C1 segment of cervical spinal cord (tissue), 14 donors: ENCODE measurements around the gene BLVRB.
"Not testable (repeated sequence)": the region's sequence is repeated elsewhere in the genome, so short reads cannot be mapped to it uniquely, and the experiment has no call there.

Experiments used
- DNase-seq, 14 donors: peaks; one replicate each; lab custom pipeline; 2025; lab: John Stamatoyannopoulos, UW

Gene BLVRB

GRCh38 chr19:40423938-40424337, 41.6 kb downstream of the BLVRB start:
- no peak for DNase-seq

DNA sequence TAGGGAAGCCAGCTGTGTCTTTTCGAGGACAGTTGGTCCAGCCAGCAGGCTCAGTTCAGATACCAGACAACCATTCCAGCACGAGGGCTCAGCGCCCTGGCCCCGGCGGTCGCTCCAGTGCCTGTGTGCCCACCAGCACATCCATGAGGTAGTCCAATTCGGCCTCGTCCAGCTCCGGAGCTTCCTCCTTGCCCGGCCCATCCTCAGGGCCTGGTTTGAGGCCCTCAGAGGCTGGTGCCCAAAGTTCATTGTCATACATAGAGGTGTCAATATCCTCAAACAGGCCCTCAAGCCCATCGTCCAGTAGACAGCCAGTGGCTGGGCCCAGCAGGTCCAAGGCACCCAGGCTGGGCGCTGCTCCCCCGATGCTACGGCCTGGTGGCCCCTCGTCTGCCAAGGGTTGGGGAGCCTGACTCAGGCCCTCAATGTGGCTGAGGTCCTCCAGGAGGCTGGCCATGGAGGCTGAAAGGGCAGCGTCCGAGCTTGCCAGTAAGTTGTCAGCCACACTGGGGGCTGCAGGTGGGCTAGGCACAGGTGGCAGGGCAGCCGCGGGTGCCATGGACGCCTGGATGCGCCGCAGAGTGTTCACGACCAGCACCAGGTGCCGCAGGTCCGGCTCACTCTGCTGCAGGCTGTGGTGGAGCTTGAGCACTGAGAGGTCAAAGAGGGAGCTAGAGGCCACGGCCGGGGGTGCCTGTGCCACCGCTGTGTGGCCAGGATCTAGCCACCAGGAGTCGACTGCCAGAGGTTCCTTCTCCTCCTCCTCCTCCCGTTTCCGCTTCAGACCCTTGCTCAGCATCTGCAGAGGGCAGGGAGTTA, 42.6 kb downstream of the BLVRB start:
- DNase-seq = no peak

DNA sequence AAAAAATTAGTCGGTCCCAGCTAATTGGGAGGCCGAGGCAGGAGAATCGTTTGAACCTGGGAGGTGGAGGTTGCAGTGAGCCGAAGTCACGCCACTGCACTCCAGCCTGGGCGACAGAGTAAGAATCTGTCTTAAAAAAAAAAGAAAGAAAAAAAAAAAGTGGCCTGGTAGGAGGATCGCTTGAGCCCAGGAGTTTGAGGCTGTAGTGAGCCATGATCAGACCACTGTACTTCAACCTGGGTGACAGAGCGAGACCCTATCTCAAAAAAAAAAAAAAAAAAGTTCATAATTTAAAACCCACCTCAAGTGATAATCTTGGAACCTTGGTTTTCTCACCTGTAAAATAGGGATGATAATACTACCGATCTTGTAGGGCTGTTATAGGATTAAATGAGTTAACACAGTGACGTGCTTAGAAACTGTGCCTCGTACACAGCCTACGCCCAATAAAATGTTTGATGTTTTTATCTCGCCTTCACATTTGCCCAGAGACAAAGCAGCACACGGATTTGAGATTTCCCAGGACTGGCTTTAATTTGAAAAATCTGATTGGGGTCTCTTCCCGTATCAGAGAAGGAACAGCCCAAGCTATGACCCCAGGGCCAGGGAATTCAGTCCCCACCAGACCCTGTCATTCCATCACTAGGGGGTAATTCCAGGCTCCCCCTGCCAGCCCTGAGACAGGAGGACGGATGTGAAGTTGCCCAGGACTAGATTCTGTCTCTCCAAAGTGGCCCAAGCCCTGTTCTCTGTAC, 43.4 kb downstream of the BLVRB start:
- no peak for DNase-seq

DNA sequence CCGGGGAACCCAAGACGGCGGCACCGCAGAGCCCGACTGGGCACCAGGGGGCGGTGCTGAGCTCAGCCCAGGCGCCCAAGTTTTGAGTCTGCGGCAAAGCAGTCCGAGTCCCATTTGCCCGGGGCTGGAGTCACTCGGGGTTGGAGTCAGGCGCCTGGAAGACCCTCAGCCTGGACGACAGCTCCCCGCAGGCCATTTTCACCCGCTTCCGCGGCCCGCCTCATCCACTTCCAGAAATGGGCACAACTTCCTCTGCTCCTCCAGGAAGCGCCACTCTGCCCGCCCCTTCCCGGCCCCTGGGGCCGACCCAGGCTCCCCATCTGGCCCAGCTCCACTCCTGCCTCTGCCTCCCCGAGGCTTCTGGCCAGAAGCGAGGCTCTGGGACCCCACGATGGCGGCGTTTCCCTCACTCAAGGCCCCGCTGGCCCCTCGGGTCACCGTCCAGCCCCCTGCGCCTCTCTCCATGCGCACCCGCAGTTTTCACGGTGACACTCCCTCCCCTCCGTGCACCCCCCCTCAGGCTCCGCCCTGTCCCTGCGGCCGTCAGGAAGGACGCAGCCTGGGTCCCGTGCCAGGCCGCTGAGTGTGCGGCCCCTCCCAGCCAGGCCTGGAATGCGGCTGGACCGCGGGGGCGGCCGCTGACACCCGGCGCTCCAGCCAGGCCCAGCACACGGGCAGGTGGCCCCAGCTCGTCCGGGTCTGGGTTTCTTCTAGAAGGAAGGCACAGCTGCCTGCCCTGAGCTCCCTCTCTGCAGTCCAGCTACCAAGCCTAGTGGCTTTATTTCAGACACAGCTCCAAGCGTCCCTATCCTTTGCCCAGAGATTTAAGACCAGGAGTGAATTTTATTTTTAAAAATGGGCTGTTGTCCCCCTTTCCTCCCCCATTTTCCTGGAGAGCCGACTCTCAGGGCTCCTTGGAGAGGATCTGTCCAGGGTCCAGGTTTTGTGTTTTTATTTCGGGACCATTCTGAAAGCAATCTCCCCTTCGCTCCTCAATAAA, 44.5 kb downstream of the BLVRB start:
- peak; percentile 68 to 96 (median 90) for DNase-seq

GRCh38 chr19:40420451-40420765, 45.1 kb downstream of the BLVRB start:
- no peak for DNase-seq

DNA sequence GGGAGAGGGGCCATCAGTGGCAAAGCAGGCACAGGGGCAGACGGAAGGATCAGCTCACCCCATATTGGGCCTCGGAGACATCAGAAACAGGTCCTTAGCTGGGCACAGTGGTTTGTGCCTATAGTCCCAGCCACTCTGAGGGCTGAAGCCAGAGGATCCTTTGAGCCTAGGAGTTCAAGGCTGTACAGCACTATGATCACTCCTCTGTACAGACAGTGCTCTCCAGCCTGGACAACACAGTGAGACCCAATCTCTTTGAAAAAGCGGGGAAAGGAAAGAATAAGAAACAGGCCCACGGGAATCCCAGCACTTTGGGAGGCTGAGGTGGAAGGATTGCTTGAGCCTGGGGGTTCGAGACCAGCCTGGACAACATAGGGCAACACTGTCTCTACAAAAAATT, 45.8 kb downstream of the BLVRB start:
- no peak for DNase-seq

GRCh38 chr19:40419066-40419612, 46.4 kb downstream of the BLVRB start:
- no peak for DNase-seq

GRCh38 chr19:40418040-40418439, 47.5 kb downstream of the BLVRB start:
- no peak for DNase-seq

DNA sequence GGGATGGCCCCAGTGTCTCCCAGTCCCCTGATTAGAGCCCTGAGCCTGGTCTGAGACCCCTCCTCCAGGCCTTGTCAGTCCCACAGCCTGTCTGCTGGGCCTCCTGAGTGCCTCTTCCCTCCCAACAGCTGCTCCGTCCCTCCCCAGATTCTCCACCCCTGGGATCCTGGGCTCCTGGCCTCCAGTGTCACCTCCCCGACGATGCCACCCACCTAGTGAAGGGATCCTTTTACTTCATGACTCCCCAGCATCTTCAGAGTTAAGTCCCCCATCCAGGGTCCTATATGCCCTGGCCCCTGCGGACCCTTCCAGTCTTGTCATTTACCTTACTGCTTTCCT, 47.9 kb downstream of the BLVRB start:
- DNase-seq = no peak

- no peak for DNase-seq
Measured at GRCh38 chr19:40416918-40417642, 48.5 kb downstream of the BLVRB start.

DNA sequence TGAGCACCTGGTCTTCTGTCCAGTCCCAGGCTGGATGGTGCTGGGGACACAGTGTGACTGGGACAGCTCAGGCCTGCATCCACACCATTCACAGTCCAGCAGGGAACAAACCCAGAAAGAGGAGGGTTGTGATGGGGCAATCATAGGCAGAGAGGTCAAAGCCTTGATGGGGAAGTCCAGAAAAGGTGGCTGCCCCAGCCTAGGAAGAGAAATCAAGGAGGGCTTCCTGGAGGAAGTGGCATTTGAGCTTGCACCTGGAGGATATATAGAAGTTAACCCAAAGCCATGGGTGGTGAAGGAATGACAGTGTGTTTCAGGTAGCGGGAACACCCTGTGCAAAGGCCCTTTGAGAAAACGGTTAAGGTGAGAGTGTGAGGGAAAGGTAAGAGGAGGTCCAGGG, 49.8 kb downstream of the BLVRB start:
- no peak for DNase-seq

DNA sequence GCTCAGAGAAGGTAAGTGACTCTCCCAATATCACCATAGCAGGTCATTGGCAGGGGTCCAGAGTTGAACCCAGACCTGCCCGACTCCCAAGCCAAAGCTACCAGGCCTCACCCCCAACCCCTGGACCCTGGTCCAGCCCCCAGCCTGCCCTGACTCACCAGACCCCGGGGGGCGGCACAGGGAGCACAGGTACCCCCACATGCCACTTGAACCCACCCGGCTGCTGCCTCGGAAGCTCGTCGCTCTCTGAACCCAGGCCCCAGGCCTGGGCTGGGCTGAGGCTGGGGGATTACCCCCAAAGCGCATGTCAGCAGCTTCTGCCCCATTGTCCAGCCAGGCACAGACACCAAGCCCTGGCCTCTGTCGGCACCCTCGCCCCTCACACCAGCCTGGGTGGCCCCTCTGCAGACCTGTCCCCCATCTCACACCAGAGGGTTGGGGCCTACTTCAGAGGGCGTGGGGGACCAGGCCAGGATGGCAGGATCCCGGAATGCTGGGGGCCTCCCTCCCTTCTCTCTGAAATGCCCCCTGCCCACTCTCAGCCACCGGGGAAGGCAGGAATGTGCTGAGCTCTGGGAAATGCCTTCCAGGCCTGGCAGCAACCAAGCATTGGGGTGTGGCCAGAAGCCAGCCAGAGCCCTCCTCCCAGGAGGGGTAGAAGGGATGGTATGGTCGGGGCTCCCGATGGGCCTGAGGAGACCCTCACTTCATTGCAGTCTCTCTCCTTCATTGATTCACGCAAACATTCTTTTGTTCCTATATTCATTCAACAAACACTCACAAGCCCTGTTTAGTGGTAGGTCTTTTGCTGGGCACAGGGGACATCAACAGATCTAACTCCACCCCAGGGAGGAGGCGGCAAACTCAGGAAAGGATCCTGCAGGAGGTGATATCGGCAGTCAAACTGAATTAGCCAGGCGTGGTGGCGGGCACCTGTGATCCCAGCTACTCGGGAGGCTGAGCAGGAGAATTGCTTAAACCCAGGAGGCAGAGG, 50.7 kb downstream of the BLVRB start:
- DNase-seq = no peak

DNA sequence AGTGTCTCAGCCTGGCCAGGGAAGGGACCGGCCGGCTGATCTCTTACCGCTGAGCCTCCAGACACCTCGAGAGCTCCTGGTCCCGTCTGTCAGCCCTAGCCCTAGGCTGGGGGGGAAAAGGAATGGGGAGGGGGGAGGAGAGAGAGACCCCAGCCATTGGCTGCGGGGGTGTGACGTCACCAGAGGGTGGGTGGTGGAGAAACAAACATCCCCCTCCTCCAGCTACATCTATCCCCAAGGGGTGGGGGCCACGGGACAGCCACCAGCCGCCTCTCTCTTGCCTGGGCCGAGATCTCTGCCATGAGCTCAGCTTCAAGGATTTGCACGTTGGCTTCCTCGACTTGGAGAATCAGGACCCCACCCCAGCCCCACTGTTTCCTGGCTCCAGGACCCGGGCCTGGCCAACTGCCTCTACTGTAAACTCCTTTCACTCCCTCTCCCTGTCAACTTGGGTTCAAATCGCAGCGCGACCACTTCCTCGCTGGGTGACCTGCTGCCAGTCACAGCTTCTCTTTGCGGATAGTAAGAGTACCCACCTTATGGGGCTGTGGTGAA, 52.2 kb downstream of the BLVRB start, which contains the start of gene PRX:
TSS of gene PRX (minus strand) at position 88 of the 555 bp plus-strand sequence. CDS start 5,446 bp downstream, outside the sequence.
- DNase-seq = no peak

DNA sequence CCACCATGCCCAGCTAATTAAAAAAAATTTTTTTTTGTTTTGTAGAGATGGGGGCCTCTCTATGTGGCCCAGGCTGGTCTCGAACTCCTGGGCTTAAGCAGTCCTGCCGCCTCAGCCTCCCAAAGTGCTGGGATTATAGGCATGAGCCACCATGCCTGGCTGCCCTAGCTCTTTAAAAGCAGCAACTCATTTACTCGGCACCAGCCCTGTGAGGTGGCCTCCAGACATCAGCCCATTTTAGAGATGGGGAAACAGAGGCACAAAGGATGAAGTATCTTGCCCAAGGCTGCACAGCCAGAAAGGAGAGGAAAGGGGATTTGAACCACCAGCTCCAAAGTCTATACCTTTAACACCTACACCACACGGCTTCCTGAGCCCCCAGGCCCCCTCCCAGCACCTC, 52.7 kb downstream of the BLVRB start:
- no peak for DNase-seq

DNA sequence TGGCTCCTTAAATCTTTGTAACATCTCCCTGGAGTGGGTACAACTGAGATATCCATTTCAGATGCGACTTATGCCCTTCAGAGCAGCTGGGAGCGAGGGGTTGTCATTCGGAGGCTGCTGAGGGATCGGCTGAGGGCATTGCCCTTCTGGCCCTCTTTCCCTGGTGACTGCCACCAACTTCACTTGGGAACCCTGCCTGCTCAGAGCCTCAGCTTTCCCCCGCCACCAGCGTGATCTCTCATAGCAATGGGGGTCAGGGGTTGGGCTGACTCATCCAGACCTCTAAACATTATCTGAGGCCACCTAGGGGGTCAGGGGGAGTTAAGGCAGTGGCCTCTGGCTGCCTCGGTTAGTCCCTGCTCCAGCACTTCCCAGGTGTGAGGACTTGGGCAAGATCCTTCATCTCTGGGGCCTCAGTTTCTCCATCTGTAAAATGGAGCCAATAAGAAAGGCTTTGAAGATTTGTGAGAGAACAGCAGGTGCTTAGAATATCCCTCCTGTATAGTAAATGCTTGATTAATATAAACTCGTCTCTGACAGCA, 53.5 kb downstream of the BLVRB start:
- DNase-seq = no peak

DNA sequence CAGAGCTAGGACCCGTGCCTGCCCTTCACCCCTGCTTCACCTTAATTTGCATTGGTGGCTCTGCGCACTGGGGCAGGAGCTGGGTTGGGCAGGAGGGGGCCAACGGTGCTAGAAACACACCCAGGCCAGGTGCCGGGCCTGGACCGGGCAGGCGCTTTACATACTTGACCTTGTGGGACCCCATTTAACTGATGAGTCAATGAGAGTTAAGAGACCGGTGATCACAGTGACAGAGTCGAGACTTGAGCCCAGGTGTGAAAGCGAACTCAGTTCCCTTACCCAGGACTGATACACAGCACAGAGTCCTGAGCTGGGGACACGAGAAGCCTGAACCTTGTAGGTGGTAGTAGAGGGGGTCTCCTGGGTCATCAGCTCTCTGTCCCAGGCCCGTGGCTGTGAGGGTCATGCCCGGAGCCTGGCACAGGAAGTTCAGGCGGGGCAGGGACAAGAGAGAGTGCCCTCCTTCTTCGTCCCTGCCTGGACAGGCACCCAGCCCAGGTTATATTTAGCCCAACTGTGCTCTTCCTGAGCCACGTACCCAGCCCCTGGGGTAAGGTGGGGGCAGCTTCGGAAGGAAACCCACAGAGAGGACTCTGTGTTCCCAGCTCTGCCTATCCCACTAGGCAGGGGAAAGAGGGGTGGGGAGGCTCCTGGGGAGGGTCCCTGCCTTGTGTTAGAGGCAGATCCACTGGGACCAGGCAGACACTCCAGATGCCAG, 54.3 kb downstream of the BLVRB start:
- no peak for DNase-seq

DNA sequence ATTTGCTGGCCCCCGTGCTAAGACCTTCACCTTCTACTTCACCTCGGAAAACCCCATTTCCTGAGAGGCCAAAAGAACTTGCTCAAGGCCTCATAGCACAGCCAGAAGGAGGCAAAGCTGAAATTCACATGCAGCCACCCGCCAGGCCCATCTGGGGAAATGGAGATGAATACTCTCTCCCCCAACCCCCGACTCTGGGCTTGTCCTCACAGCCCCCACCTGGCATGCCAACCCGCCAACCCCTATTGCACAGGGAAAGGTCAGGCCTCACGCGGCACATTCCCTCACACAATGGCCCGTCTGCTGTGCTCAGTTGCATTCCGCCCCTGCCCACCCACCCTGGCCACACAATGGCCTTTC, 55.5 kb downstream of the BLVRB start:
- no peak for DNase-seq

DNA sequence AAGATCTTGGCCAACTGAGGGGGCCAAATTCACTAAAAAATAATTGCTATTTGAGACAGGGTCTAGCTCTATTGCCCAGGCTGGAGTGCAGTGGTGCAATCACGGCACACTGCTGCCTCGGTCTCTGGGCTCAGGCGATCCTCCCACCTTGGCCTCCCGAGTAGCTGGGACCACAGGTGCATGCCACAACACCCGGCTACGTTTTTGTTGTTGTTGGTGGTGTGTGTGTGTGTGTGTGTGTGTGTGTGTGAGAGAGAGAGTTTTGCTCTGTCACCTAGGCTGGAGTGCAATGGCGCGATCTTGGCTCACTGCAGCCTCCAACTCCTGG, 57.0 kb downstream of the BLVRB start:
- DNase-seq = not testable (repeated sequence)
